Effector memory CD4-positive, alpha-beta T cell (primary cell): ENCODE measurements around the gene PCK1.
"Not testable (repeated sequence)": the region's sequence is repeated elsewhere in the genome, so short reads cannot be mapped to it uniquely, and the experiment has no call there.

Source experiments
- DNase-seq, 3 donors: peaks; one replicate each; pipeline ENCODE4 v3.0.0-alpha.2; 2020
- H3K27ac ChIP-seq: 2 replicates; pipeline ENCODE4 v1.7.0; 2013; ENCODE audit warnings: mild to moderate bottlenecking, low read length, moderate library complexity; ENCODE audit not compliant: insufficient read depth, poor library complexity, severe bottlenecking
- H3K27me3 ChIP-seq: replicated peaks from 2 replicates; pipeline ENCODE4 v1.7.0; 2013; ENCODE audit warnings: mild to moderate bottlenecking, low read length; ENCODE audit not compliant: insufficient read depth, control insufficient read depth, poor library complexity, severe bottlenecking
- H3K36me3 ChIP-seq: 2 replicates; pipeline ENCODE4 v1.7.0; 2013; ENCODE audit warnings: mild to moderate bottlenecking, low read length, moderate library complexity; ENCODE audit not compliant: control insufficient read depth, insufficient read depth
- H3K4me1 ChIP-seq: 2 replicates; pipeline ENCODE4 v1.7.0; 2013; ENCODE audit warnings: low read length, mild to moderate bottlenecking; ENCODE audit not compliant: control insufficient read depth, insufficient read depth, poor library complexity, severe bottlenecking
- H3K4me3 ChIP-seq: 2 replicates; pipeline ENCODE4 v1.7.0; 2013; ENCODE audit warnings: low read length, low read depth, mild to moderate bottlenecking; ENCODE audit not compliant: insufficient read depth, poor library complexity, severe bottlenecking
- H3K9me3 ChIP-seq: 2 replicates; pipeline ENCODE4 v1.7.0; 2013; ENCODE audit warnings: mild to moderate bottlenecking, low read length, moderate library complexity; ENCODE audit not compliant: control insufficient read depth
- total RNA-seq, 3 donors: gene quantifications; one replicate each; lab custom pipeline; 2026; lab: John Stamatoyannopoulos, UW

The PCK1 gene
- total RNA-seq, result 0 reads per million in 3 donors

GRCh38 chr20:57560554-57561355 lies at the start of gene PCK1:
Gene PCK1 (plus strand): TSS chr20:57561110. CDS start chr20:57561412, 302 bp downstream.
- Histone ChIP-seq H3K9me3 (no peaks in the 10 kb centered on the region), H3K4me3 (no peak within 1 kb of the TSS), H3K36me3 (no peaks in the 10 kb centered on the region), H3K27ac (no peak within 1 kb of the TSS), H3K27me3 (peaks cover 4% of the 10 kb centered on the region), H3K4me1 (no peaks in the 10 kb centered on the region)
- DNase-seq, result no peak

DNA sequence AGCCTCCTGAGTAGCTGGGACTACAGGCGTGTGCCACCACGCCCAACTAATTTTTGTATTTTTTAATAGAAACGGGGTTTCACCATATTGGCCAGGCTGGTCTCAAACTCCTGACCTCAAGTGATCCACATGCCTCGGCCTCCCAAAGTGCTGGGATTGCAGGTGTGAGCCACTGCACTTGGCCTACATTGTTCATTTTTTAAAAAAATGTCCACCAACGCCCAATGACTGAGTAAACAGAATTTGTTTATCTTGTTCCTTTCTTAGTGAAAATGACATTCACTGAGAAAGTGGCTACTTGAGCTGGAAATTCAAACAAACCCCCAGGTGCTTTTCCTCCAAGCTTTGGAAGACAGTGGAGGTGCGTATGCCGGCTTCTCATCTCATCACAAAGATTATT lies 49.2 kb upstream of the PCK1 start:
- H3K4me3 ChIP-seq, DNase-seq, H3K9me3 ChIP-seq, H3K36me3 ChIP-seq, H3K27me3 ChIP-seq, H3K27ac ChIP-seq, H3K4me1 ChIP-seq: not testable (repeated sequence)

GRCh38 chr20:57512432-57512831 lies 48.5 kb upstream of the PCK1 start:
- no peak for DNase-seq
- Histone ChIP-seq H3K27ac (no peak overlapping the region), H3K36me3 (no peaks in the 10 kb centered on the region), H3K9me3 (no peaks in the 10 kb centered on the region), H3K27me3 (no peaks in the 10 kb centered on the region), H3K4me3 (no peak overlapping the region), H3K4me1 (no peaks in the 10 kb centered on the region)

DNA sequence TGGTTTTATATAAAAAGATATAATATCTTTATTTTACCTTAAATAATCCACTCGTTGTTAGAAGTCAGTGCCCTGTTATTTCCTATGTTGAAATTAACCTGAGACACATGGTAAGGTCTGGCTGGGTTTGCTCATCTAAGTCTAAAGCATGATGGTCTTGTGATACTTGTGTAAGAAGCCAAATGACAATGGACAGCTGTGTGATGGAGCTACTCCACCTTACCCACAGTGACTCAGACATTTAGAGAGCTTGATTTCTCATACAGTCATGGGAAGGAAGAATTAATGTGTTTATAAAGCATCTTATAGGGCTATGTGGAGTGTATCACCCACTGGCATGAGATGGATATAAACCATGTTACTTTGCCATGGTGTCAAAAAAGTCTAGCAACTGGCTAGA lies 47.7 kb upstream of the PCK1 start:
- no peaks in the 10 kb centered on the region for H3K4me1 ChIP-seq
- H3K9me3 ChIP-seq, result no peaks in the 10 kb centered on the region
- no peak overlapping the region for H3K4me3 ChIP-seq
- no peak overlapping the region for H3K27ac ChIP-seq
- DNase-seq, result no peak
- no peaks in the 10 kb centered on the region for H3K36me3 ChIP-seq
- H3K27me3 ChIP-seq, result no peaks in the 10 kb centered on the region

DNA sequence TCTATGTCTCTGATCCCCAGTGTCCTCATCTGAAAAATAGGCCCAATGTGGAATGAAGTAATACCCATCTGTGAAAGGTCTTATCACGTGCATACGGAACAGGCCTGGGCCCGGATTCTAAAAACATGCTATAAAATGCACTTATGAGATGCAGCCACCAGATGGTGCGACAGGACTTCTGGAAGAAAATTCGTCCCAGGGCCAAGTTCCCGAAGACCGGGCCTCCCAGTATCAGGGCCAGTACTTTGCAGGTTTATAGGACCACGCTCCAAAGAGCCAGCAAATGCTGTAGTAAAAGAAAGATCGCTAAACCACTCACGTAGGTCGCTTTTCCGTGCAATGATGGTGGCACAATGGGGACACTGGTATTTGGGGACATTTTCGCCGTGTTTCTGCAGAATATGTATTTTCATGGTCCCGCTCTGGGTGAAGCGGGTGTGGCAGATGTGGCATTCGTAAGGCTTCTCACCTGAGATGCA lies 46.6 kb upstream of the PCK1 start:
- Histone ChIP-seq H3K36me3 (no peaks in the 10 kb centered on the region), H3K4me3 (no peak overlapping the region), H3K27me3 (no peaks in the 10 kb centered on the region), H3K27ac (no peak overlapping the region), H3K9me3 (no peaks in the 10 kb centered on the region), H3K4me1 (no peaks in the 10 kb centered on the region)
- no peak for DNase-seq

GRCh38 chr20:57517904-57518303 lies 43.0 kb upstream of the PCK1 start:
- Histone ChIP-seq H3K4me1 (no peaks in the 10 kb centered on the region), H3K27ac (no peak overlapping the region), H3K4me3 (no peak overlapping the region), H3K36me3 (no peaks in the 10 kb centered on the region), H3K27me3 (no peaks in the 10 kb centered on the region), H3K9me3 (no peaks in the 10 kb centered on the region)
- DNase-seq, result no peak

- H3K27me3 ChIP-seq, result no peaks in the 10 kb centered on the region
- H3K27ac ChIP-seq, result no peak overlapping the region
- DNase-seq, result no peak
- no peaks in the 10 kb centered on the region for H3K4me1 ChIP-seq
- H3K4me3 ChIP-seq, result no peak overlapping the region
- no peaks in the 10 kb centered on the region for H3K36me3 ChIP-seq
- H3K9me3 ChIP-seq, result no peaks in the 10 kb centered on the region
Observed at GRCh38 chr20:57522380-57523140, 38.4 kb upstream of the PCK1 start.

GRCh38 chr20:57523782-57524181 lies 37.1 kb upstream of the PCK1 start:
- DNase-seq, result no peak
- Histone ChIP-seq H3K27ac (no peak overlapping the region), H3K27me3 (no peaks in the 10 kb centered on the region), H3K4me3 (no peak overlapping the region), H3K4me1 (no peaks in the 10 kb centered on the region), H3K9me3 (no peaks in the 10 kb centered on the region), H3K36me3 (no peaks in the 10 kb centered on the region)

- no peak for DNase-seq
- Histone ChIP-seq H3K27ac (no peak within 1 kb of the TSS), H3K27me3 (no peaks in the 10 kb centered on the region), H3K9me3 (no peaks in the 10 kb centered on the region), H3K4me3 (no peak within 1 kb of the TSS), H3K4me1 (no peaks in the 10 kb centered on the region), H3K36me3 (no peaks in the 10 kb centered on the region)
Observed at GRCh38 chr20:57524511-57525176, 36.3 kb upstream of the PCK1 start, which contains the start of gene CTCFL. Gene CTCFL (minus strand): TSS chr20:57525140. CDS start chr20:57524205, 935 bp downstream.
